Left lung (tissue), 10 donors: ENCODE measurements around the gene KIFAP3. TPM values are rescaled to one million over a fixed set of nuclear protein-coding genes. Genes with fewer than 3 reads are reported as not detected.

Source experiments
- ATAC-seq: fragments of 200-7000 bp; cut with Tn5 transposase; one replicate; pipeline ENCODE4 v1.9.1; 2020; ENCODE audit warnings: moderate library complexity
- DNase-seq, 4 donors: peaks; one replicate each; pipeline ENCODE4 v3.0.0-alpha.2; 2013 to 2020
- H3K27ac ChIP-seq, 2 donors: fragments of 200-600 bp; sonication (generic) in 1 of 2; one replicate each; pipeline versions ENCODE4 v1.5.0 to v1.8.0; 2020 to 2021
- H3K27me3 ChIP-seq, 2 donors: fragments of 200-600 bp; sonication (generic) in 1 of 2; one replicate each; pipeline versions ENCODE4 v1.5.0 to v1.8.0; 2020 to 2021
- H3K36me3 ChIP-seq, 2 donors: fragments of 200-600 bp; sonication (generic) in 1 of 2; one replicate each; pipeline versions ENCODE4 v1.5.0 to v1.8.0; 2020 to 2021
- H3K4me1 ChIP-seq, 2 donors: fragments of 200-600 bp; one replicate each; pipeline ENCODE4 v1.8.0; 2021
- H3K4me3 ChIP-seq, 2 donors: fragments of 200-600 bp; sonication (generic) in 1 of 2; one replicate each; pipeline versions ENCODE4 v1.5.0 to v1.8.0; 2020 to 2021; ENCODE audit warnings: mild to moderate bottlenecking in 1 of 2
- H3K9me3 ChIP-seq, 2 donors: fragments of 200-600 bp; sonication (generic) in 1 of 2; one replicate each; pipeline versions ENCODE4 v1.5.0 to v1.8.0; 2020 to 2021
- intact Hi-C, 2 donors: fragments of 100-400 bp; cut with DNase I; formaldehyde crosslinking; loops; one replicate each; pipeline versions ENCODE4 v1.11.2 to v1.14.2; 2022
- polyA plus RNA-seq, 6 donors: library from polyadenylated mRNA; unstranded; fragments of 120-200 nt; gene quantifications; one replicate each; pipeline ENCODE4 v1.2.1, GENCODE V29; 2013; ENCODE audit not compliant: insufficient read length in 6 of 6
- total RNA-seq, 2 donors: library from RNA; stranded (reverse); fragmentation: NEBNext Ultra II Directional; extraction: Animal tissue kit (Norgen Biotek cat#: 25700); gene quantifications; one replicate each; pipeline ENCODE4 v1.2.1, GENCODE V29; 2021
- TF ChIP-seq, protein P1 (sequence below), 2 donors: fragments of 200-600 bp; sonication (generic) in 1 of 2; IDR thresholded peaks; one replicate each; pipeline versions ENCODE4 v1.5.0 to v1.8.0; 2021; ENCODE audit warnings: antibody characterized with exemption in 2 of 2
- donor health status: DM: no; HTN: yes; CAD: no.
- donor health status: DM: no; HTN: no; CAD: no.

The KIFAP3 gene
- total and polyA plus RNA-seq, 8 donors: 23.2 to 40.7 (median 33.9) TPM

- intact Hi-C loops: no loop called here
- Histone ChIP-seq H3K4me3 (no peak overlapping the region), H3K9me3 (no peaks in the 10 kb centered on the region), H3K36me3 (peaks cover 0 to 6% of the 10 kb centered on the region in 2 donors), H3K27me3 (no peaks in the 10 kb centered on the region), H3K27ac (no peak overlapping the region), H3K4me1 (peaks cover 0 to 4% of the 10 kb centered on the region in 2 donors)
- TF ChIP-seq, protein P1, sequence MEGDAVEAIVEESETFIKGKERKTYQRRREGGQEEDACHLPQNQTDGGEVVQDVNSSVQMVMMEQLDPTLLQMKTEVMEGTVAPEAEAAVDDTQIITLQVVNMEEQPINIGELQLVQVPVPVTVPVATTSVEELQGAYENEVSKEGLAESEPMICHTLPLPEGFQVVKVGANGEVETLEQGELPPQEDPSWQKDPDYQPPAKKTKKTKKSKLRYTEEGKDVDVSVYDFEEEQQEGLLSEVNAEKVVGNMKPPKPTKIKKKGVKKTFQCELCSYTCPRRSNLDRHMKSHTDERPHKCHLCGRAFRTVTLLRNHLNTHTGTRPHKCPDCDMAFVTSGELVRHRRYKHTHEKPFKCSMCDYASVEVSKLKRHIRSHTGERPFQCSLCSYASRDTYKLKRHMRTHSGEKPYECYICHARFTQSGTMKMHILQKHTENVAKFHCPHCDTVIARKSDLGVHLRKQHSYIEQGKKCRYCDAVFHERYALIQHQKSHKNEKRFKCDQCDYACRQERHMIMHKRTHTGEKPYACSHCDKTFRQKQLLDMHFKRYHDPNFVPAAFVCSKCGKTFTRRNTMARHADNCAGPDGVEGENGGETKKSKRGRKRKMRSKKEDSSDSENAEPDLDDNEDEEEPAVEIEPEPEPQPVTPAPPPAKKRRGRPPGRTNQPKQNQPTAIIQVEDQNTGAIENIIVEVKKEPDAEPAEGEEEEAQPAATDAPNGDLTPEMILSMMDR (IDR thresholded peaks at IDR 0.05): no peak
- DNase-seq (no peak), ATAC-seq (no peak)
These were observed 128.3 kb downstream of the KIFAP3 start for GRCh38 chr1:169946206-169946605.

DNA sequence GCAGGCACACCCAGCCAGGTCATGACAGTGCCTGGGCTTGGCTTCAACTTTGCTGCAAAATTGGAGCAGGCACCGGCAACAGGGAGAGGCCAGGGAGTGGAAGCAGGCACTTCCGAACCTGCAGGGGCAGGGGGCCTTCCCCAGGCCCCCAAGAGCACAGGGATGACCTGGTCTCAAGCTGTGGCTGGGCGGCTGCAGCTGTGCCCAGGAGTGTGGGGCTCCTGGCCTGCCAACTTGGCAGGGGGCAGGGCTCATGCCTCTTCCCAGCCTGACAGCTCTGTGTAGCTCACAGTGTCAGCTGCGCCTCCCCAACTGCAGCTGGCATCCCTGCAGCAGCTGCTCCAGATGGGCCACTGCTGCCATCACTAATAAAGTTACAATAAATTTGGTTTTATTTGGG is 129.3 kb downstream of the KIFAP3 start:
- ATAC-seq: no peak
- TF ChIP-seq, protein P1 (IDR thresholded peaks at IDR 0.05): no peak

DNA sequence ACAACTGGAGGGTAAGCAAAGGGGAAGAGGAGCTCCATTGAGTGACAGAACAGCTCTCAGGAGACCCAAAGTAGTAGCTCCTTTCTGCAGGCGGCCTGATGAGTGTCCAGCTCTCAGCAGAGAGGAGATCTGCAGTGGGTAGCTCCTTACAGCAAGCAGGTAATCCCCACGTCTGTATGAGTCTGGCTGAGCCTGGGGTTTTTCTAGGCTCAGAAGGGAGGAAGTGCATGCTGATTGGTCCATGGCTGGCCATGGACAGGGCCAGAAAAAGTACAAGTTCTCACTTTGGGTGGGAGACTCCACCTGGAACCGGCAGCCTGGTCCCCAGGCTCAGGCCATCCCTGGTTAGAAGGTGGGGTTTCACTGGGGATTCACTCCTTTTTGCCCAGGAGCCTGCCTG is 129.9 kb downstream of the KIFAP3 start:
- Histone ChIP-seq H3K9me3 (no peaks in the 10 kb centered on the region), H3K4me3 (no peak overlapping the region), H3K27ac (no peak overlapping the region), H3K36me3 (peaks cover 0 to 6% of the 10 kb centered on the region in 2 donors), H3K4me1 (peaks cover 0 to 4% of the 10 kb centered on the region in 2 donors), H3K27me3 (no peaks in the 10 kb centered on the region)
- DNase-seq (no peak), ATAC-seq (no peak)
- TF ChIP-seq, protein P1 (IDR thresholded peaks at IDR 0.05): no peak
- intact Hi-C loops: no loop called here

More for the DNA sequence above, 129.3 kb downstream of the KIFAP3 start:
- peak in 1 of 4 donors; percentile 67 for DNase-seq
- Histone ChIP-seq H3K9me3 (no peaks in the 10 kb centered on the region), H3K4me1 (peaks cover 0 to 4% of the 10 kb centered on the region in 2 donors), H3K27me3 (no peaks in the 10 kb centered on the region), H3K27ac (no peak overlapping the region), H3K4me3 (no peak overlapping the region), H3K36me3 (peaks cover 0 to 6% of the 10 kb centered on the region in 2 donors)
- intact Hi-C loops: no loop called here

GRCh38 chr1:169943963-169944526 is 130.4 kb downstream of the KIFAP3 start:
- no peaks in the 10 kb centered on the region for H3K9me3 ChIP-seq
- H3K4me3 ChIP-seq: no peak overlapping the region
- H3K27me3 ChIP-seq: no peaks in the 10 kb centered on the region
- DNase-seq: peak in 1 of 4 donors; percentile 60
- H3K36me3 ChIP-seq: peaks cover 0 to 6% of the 10 kb centered on the region in 2 donors
- H3K27ac ChIP-seq: no peak overlapping the region
- peaks cover 0 to 4% of the 10 kb centered on the region in 2 donors for H3K4me1 ChIP-seq
- no peak for ATAC-seq
- TF ChIP-seq, protein P1 (IDR thresholded peaks at IDR 0.05): no peak
- intact Hi-C loops: no loop called here

DNA sequence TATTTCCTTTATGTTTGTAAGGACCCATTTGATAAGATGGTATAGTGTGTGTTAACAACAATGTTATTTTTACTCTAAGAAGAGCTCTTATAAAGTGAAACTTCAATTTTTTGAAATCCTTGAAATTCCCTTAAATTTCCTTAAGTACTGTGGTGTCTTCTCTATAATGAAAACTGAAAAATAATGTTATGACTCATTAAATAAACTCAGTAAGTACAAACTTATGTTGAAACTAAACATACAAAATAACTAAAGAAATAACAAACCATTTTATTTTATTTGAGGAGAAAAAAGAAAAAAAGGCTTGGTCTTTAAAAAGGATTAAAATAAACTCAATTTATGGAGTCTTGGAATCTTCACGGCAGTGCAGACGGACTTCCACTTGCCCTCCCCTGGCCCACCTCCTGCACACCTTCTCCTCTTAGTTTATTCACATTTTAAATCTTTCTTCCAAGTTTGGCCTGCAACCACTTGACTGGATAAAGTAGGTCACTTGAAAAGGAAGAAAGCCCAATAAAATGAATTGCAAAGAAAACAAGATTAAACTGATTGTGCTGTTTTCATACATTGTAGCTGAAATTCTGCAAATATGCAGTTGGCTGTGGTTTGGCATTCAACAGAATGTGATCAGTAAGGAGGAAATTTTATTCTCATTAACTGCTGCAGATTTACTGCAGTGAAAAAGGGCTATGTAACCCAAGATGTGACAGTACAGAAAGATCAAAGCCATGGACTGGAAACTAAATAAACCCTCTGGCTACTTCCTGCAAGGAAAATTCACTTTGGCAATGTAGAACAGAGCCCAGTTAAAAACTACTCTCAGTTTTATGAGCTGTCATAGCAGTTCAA is 132.3 kb downstream of the KIFAP3 start:
- ATAC-seq: peak; percentile 68
- TF ChIP-seq, protein P1 (IDR thresholded peaks at IDR 0.05): no peak
- DNase-seq: peak in 2 of 4 donors; percentile 27 to 47
- H3K4me1 ChIP-seq: peaks cover 0 to 4% of the 10 kb centered on the region in 2 donors
- no peak overlapping the region for H3K27ac ChIP-seq
- intact Hi-C loops: no loop called here
- H3K36me3 ChIP-seq: peaks cover 0 to 6% of the 10 kb centered on the region in 2 donors
- no peaks in the 10 kb centered on the region for H3K27me3 ChIP-seq
- H3K9me3 ChIP-seq: no peaks in the 10 kb centered on the region
- H3K4me3 ChIP-seq: no peak overlapping the region
